NCI-H1694 treated with DMSO at 0.1 percent for 48 hours (cell line): Measurements from ENCODE around the gene BAHCC1.

Experiments used
- DNase-seq: peaks from one replicate; lab custom pipeline; 2025; lab: John Stamatoyannopoulos, UW

The BAHCC1 gene

DNA sequence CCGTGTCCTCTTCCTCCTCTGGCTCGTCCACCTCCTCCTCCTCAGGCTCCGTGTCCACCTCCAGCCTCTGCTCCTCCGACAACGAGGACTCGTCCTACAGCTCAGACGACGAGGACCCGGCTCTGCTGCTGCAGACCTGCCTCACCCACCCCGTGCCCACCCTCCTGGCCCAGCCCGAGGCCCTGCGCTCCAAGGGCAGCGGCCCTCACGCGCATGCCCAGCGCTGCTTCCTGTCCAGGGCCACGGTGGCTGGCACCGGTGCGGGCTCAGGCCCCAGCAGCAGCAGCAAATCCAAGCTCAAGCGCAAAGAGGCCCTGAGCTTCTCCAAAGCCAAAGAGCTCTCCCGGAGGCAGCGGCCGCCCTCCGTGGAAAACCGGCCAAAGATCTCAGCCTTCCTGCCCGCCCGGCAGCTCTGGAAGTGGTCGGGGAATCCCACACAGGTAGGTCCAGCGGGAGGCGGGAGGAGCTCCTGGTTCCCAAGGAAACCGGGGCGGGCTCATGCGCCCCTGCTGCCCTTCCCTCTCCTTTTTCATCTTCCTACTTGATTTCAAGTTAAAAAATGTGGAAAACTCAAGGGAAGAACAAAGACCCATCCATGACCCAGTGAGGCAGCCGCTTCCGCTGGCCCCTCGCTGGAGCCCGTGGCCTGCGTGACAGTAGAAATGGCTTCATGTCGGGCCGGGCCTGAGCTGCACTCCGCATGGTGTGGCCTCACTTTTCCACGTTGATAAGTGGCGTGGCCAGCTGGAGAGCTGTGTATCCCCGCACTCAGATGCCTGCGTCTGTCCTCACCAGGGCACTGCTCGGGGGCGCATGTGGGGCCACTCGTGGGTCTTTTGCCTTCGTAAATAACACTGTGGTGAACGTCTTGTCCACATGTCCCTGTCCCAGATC, 66.6 kb downstream of the BAHCC1 start:
- DNase-seq, result no peak

DNA sequence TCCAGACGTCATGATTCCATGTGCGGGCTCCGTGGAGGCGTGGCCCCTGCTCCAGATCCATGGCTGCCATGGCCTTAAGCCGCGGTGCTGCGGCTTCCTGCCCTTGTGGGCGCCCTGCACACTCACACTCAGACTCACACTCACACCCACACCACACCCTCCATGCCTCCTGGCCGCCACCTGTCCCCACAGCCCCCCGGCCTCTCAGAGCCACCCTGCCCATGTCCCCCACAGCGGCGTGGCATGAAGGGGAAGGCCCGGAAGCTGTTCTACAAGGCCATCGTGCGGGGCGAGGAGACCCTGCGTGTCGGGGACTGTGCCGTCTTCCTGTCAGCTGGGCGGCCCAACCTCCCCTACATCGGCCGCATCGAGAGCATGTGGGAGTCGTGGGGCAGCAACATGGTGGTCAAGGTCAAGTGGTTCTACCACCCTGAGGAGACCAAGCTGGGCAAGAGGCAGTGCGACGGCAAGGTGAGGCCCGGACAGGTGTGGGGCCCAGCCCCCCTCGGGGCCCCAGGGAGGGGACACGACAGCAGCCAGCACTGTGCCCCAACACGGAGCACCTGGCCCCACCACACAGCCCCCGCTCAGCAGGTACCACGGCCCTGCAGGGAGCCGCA, 67.4 kb downstream of the BAHCC1 start:
- no peak for DNase-seq

DNA sequence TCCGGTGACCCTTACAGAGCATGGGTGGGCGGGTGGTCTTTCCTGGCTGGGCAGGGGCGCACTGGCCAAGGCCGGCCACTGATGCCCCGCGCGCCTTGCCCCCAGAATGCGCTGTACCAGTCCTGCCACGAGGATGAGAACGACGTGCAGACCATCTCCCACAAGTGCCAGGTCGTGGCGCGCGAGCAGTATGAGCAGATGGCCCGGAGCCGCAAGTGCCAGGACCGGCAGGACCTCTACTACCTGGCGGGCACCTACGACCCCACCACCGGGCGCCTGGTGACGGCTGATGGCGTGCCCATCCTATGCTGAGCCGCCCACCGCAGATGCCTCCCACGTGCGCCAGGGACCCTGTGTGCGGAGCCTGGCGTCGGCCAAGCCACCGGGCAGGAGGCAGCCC, 68.2 kb downstream of the BAHCC1 start:
- DNase-seq, result no peak

DNA sequence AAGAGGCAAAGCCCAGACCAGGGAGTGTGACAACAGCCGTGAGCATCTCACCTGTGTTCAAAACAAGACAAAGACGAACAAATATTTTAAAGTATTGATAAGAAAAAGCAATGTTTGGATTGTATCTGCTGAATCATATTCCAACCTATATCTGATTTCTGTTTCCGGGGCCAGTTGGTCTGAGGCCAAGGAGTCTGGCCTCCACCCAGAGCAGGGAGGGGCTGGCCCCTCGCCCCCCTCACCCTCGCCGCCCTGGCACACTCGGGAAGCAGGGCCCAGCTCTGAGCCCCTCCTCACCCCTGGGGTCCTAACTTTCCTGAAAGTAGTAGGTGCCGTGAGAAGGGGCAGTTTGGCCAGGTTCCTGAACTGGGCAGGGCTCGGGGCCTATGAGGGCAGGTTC, 69.3 kb downstream of the BAHCC1 start:
- DNase-seq, result no peak

DNA sequence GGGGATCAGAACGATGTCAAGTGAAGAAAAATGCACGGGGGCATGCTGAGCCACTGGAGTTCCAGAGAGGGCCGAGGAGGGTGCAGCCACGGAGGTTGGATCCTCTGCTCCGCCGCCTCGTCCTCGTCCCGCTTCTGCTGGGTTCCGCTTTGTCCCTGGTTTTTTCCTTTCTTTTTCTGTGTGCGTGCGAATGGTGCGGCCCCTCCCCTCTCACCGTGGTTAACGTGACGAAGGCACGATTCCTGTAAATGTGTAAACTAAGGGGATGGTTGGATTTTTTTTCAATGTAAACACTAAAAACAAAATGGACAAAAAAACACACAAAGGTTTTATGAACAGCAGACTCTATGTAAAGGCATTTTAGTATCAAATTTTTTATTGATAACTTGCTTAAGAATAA, 70.7 kb downstream of the BAHCC1 start:
- no peak for DNase-seq

DNA sequence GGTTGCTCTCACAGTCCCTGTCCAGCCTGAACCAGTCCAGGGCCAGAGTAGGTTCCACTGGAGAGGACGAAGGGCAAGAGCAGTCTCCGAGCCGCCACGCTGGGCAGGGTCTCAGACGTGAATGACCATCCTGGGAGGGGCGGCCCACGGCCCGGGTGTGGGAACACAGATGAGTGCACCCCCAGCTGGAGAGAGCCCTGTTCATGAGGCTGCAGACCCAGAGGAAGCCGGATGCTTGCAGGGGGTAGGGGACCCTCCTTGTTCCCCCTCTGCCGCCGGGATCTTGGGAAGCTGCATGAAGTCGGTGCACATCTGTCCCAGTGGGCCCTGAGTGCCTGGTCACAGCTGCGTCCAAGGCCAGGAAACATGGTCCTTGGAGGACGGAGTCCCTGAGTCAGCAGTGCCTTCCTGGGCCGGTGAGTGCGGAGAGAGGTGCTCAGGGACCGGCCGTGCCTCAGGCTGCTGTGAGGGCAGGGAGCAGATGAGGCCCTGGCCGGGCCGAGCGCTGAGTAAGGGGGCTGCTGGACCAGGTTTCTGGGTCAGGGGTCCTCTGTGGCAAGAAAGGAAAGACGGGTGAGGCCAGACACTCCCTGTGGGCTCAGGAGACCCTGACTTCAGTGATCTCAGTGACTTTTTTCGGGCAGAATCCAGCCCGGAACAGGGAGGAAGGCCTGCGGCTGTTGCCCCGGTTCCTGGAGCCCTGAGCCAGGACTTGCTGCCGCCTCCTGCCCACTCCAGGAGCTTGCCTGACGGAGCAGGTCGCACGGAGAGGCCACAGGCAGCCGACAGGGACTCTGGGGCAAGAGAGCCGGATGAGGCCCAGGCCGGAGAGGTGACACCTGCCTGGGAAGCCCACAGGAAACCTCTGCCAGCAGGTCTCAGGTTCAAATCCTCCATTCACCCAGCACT, 71.6 kb downstream of the BAHCC1 start:
- no peak for DNase-seq

DNA sequence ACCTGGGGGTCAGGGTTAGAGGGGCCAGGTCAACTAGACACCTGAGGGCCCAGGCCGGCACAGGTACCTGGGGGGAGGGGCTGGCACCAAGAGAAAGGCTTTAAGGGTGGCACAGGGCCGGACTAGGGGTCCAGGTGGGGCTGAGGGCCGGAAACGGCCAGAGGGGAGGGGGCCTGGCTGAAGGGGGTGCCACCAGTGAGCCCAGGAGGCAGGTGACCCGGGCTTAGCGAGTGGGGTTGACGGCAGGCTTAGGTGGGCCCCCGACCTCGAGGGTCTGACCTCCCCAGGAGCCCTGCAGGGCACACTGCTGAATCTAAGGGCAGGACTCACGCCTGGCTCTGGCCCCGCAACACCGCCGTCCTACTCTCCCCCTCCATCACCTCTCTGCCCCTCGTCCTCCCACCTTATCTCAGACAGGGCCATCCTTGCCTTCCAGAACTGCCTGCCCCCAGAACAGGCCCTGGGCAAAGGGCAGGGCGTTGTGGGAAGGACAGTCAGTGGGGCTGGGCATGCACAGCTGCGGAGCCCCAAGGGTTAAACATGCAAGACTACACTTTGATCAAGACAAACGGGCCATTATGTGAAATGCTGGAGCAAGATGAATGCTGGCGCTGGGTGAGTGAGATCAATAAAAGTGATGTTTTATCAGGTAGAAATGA, 73.0 kb downstream of the BAHCC1 start:
- no peak for DNase-seq

DNA sequence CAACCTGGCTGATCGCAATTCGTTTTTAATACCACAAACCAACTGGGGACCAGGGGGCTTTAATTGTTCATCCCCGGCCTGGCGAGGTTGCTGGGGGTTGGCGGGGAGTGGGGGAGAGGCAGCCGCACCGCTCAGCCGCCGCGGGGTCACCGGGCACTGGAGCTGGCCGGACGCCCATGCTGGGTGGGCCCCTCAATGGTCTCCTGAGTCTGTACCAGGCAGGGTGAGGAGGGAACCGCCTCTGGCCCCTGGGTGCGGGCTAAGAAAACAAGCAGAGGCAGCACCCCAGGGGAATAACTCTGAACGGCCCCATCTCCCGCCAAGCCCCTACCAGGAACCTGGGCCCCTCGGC, 73.5 kb downstream of the BAHCC1 start:
- DNase-seq, result no peak

DNA sequence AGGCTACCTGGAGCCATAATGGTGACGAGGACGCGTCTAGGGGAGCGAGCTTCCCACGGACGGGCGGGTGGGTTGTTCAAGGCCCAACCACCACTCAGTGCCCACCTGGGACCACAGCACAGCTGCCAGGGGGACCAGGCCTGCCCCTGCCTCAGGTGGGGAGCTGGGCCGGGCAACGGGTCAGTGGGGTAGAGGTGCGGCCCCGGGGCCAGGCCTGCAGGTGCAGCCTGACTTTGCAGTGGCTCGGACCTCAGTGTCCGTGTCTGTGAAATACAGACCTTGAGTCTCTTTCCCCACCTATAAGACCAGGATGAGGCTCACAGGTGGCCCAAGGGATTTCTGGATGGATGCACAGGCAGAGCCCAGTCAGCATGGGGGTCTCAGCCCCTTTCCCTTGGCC, 74.0 kb downstream of the BAHCC1 start:
- DNase-seq, result no peak

DNA sequence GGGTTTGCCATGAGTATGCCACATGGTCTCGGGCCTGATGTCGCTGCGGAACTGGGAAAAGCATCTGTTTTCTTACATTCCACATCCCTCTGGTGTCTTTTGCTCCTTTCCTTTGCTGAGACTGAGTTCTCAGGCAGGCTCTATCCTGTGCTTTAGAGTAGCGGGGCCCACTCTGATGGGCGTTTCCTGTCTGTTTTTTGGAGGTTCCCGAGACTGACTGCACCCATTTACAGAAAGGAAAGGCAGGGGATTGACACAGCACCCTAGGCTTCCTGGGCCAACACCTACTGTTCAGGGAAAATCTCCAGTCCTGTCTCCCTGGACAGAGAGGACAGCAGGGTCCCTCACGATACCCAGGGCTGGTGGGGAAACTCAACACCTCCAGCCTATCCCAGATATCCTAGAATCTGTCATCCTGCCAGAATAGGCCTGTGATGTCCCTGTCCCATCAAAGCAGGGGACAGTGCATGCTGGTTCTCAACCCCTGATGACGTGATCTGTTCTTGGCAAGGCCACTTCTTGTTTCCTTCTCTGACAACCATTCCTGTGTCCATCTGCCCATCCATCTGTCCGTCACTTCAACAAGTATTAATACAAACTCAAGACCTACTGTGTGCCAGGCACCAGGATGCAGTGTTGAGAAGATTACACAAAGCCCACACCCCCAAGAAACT, 75.2 kb downstream of the BAHCC1 start:
- DNase-seq, result no peak

DNA sequence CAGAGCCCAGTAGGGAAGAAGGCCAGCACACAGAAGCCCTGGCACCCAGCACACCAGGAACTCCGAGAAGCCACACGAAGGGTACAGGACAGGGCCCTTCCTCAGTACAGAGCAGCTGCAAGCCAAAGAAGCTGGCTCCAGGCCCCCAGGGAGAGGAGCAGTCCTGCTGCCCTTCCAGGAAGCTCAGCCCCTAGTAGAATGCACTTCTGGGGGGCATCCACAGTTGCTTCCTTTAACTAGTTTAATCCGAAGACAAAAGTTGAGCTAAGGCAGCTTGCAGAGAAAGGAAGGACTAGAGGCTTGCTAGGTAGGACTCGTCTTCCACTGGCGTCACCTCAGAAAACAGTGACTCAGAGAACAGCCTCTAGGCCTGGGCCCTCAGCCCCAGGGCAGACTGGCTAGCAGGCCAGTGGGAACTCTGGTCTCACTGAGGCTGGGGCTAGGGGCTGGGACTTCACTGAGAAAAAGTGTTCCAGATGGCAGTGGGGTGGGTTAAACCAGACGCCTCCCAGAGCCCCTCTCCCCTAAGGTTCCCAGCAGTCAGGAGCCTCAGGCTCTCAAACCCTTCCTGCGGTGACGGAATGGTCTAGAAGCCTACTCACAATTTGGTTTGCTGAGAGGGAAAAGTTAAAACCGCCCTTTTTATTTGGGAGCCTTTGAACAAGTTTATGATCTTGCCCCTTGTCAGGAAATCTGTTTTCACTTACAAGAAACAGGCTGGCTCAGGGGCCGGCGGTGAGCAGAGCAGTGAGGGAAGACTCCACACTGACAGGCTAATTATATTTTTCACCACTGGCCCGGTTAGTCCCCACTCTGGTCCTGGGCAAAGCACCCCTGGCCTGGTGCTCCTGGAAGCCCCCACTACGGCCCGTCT, 75.9 kb downstream of the BAHCC1 start:
- DNase-seq, result no peak

DNA sequence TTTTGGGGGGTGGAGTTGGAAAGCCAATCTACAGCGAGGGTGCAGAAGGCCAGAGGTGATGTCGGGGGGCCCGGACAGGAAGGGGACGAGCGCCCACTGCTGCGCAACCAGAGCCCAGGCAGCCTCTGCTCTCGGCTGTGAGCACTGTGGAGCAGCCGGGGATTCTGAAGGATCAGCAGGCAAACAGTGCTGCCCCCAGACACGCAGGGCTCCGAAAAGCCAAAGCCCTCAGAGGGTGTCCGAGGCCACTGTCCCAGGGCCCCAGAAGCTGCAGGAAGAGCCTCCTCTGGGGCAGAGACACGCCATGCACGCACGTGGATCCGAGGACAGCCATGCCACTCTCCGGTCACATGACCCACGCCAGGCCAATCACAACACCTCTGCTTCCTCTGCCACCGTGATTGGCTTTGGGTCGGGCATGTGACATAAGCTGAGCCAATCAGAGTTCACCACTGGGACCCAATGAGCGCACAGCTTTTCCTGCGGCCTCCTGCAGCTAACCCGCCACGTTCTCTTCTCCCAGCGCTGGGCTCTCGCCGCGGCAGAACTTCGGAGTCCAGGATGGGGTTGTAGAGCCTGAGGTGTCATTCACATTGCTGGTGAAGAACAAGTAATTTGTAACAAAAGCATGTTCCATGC, 76.7 kb downstream of the BAHCC1 start:
- no peak for DNase-seq

DNA sequence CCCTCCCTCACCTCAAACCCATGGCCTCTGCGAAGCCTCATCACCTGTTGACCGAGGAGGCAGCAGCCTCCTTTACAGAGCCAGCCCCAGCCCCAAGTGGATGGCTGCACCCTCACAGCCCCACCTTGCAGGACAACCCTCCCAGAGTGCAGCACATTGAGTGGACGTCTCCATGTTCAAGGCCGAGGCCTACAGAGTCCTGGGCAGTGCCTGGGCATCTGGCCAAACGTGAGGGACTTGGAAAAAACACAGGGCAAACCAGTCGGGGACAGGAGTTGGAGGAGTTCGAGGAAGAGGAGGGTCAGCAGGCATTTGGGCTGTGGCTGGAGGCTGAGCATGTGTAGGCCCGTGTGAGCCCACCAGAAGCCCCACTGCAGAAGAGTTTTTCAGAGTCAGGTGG, 77.8 kb downstream of the BAHCC1 start:
- DNase-seq, result no peak

DNA sequence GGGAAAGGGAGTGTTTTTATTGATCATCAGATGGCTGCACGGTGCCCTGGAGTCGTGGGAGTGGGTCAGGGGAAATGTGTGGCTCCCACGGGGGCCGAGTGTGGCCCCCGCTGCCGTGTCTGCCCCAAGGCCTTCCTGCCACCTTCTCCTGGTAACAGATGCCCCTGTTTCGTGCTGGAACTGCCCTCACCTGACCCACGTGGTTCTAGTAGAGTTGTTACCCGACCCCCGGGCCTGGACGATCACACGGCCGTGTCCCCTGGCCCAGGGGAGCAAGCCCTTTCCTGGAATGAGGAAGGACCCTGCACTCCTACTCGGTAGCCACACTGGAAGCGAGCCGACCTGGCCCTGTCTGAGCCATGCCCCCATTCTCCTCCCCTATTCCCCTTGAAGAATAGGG, 79.7 kb downstream of the BAHCC1 start:
- no peak for DNase-seq

DNA sequence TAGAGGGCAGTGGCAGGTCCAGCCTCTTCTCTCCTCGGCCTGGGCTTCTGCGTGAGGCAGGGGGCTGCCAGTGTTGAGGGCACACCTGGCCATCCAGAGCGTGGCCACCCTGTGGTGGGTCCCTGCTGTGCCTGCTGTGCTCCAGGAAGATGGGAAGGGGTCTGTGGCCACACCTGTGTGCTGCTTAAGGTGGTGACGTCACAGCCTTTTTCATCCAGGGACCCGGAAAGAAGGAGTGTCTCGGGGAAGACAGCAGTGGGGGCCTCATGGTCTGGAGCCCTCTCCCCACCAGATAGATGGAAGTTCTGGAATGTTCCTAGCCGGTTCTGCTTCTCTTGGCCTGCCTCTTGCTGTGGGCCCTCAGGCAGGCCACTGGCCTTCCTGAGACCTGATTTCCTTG, 80.8 kb downstream of the BAHCC1 start:
- DNase-seq, result no peak

DNA sequence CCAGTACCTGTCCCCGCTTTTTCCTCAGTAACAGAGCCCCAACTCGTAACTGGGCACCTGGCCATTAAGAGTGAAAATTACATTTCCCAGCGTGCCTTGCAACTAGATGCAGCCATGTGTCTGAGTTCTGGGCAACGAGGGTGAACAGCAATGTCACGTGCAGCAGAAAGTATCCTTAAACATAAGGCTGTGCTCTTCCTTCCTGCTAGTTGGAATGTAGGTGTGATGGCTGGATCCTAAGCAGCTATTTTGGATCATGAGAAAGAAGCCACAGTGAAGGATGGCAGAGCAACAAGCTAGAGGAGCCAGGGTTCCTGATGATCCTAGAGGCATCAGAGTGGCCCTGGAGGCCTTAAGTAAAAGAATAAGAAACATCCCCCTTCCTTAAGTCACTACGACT, 81.4 kb downstream of the BAHCC1 start:
- DNase-seq, result no peak

DNA sequence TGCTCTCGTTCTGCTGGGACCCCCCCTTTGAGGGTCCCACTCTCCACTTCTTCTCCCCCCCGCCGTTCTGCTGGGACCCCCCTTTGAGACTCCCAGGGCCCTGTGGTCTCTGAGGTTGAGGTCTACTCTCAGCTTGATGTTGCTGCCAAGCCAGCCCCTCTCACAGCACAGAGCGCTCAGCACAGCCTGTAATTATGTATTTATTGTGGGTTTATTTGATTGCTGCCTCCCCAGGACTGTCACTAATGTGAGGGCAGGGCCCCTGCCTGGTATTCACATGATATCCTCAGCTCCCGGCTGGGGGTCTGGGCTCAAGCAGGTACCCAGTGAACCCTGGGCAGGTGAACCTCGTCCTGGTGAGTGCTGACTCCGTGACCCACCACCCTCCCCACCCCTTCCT, 81.9 kb downstream of the BAHCC1 start:
- no peak for DNase-seq

DNA sequence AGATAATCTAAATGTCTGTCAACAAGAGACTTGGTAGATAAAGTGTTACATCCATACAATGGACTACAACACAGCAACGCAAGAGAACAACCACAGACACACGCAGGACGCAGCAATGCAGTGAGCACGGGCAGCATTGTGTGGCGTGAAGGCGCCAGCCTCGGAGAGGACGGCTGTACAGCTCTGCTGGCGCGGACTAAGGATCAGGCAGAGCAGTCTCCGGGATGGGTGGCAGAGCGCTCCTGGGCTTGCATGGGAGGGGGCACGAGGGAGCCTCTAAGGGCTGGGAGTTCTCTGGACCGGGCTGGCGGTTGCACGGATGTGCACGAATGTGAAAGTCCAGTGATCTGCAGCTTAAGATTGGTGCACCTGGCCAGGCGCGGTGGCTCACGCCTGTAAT, 82.9 kb downstream of the BAHCC1 start:
- DNase-seq, result no peak

DNA sequence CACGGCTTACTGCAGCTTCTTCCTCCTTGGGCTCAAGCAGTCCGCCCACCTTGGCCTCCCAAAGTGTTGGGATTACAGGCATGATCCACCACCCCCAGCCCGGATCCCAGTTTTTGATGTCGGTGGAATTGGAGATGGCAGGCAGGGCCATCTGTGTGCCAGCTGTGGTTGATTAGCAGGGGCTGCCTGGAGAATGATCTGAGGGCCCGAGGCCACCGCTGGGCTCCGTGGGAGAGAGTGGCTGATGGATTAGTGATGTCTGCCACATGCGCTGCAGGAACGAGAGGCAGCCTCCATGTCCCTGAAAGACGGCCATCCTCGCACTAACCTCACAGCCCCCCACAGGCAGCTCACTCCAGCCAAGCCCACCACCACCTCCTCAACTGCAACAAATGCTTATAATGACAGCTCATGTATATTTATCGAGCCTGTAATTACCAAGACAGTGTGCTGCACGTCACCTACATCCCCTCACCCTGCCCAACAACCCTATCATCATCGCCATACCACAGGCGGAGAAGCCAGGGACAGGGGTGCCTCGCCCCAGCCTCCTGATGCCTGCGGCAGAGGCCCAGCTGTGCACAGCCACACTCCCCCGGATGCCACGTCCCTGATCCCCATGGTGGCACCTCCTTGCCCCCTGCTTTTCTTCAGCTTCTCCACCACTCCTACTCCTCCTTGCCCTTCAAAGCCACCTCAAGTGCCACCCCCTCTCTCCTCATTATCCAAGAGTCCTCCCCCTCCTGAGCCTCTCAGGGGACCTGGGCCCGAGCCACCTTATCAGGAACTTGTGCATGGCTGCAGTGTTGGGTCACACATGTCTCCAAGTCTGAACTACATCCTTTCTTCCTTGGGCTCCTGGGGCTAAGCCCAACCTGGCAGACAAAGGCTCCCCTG, 84.2 kb downstream of the BAHCC1 start:
- no peak for DNase-seq
